ENCODE data around the gene ULK4.

ULK4 gene

GRCh38 chr3:41608347-41608746, 353.6 kb downstream of the ULK4 start:
- no peak for DNase-seq (ENCODE audit: low read depth)
- no peak overlapping the region for H3K4me3 ChIP-seq (replicated peaks; ENCODE audit: low read depth, low read length)
- no peak for TF ChIP-seq CTCF (IDR thresholded peaks at IDR 0.05; ENCODE audit: low read length, missing control alignments)

GRCh38 chr3:41603807-41604206, 358.1 kb downstream of the ULK4 start:
- H3K4me3 ChIP-seq (replicated peaks; ENCODE audit: low read depth, low read length): no peak overlapping the region
- DNase-seq (ENCODE audit: low read depth): no peak
- TF ChIP-seq CTCF (IDR thresholded peaks at IDR 0.05; ENCODE audit: low read length, missing control alignments): no peak

GRCh38 chr3:41602121-41602520, 359.8 kb downstream of the ULK4 start:
- no peak overlapping the region for H3K4me3 ChIP-seq (replicated peaks; ENCODE audit: low read depth, low read length)
- DNase-seq (ENCODE audit: low read depth): no peak
- no peak for TF ChIP-seq CTCF (IDR thresholded peaks at IDR 0.05; ENCODE audit: low read length, missing control alignments)

GRCh38 chr3:41601404-41601987, 360.4 kb downstream of the ULK4 start:
- no peak for TF ChIP-seq CTCF (IDR thresholded peaks at IDR 0.05; ENCODE audit: low read length, missing control alignments)
- DNase-seq (ENCODE audit: low read depth): no peak
- no peak overlapping the region for H3K4me3 ChIP-seq (replicated peaks; ENCODE audit: low read depth, low read length)

GRCh38 chr3:41600616-41601015, 361.3 kb downstream of the ULK4 start:
- DNase-seq (ENCODE audit: low read depth): peak; percentile 11
- TF ChIP-seq CTCF (IDR thresholded peaks at IDR 0.05; ENCODE audit: low read length, missing control alignments): no peak
- H3K4me3 ChIP-seq (replicated peaks; ENCODE audit: low read depth, low read length): no peak overlapping the region

- TF ChIP-seq CTCF (IDR thresholded peaks at IDR 0.05; ENCODE audit: low read length, missing control alignments): no peak
- no peak for DNase-seq (ENCODE audit: low read depth)
- no peak overlapping the region for H3K4me3 ChIP-seq (replicated peaks; ENCODE audit: low read depth, low read length)
Measured at GRCh38 chr3:41599127-41599484, 362.8 kb downstream of the ULK4 start.

- DNase-seq (ENCODE audit: low read depth): peak; percentile 42
- TF ChIP-seq CTCF (IDR thresholded peaks at IDR 0.05; ENCODE audit: low read length, missing control alignments): no peak
- H3K4me3 ChIP-seq (replicated peaks; ENCODE audit: low read depth, low read length): no peak overlapping the region
Measured at GRCh38 chr3:41598402-41599126, 363.3 kb downstream of the ULK4 start.
